Renal cortex interstitium (tissue), 11 donors: ENCODE results near the gene SMAD7. TPM values are rescaled to one million over a fixed set of nuclear protein-coding genes. Genes with fewer than 3 reads are reported as not detected.

ENCODE experiments used
- DNase-seq, 11 donors: peaks; one replicate each; pipeline ENCODE4 v3.0.0-alpha.2; 2013; ENCODE audit warnings: low read depth in 9 of 11, low spot score in 4 of 11; ENCODE audit errors: extremely low read depth in 1 of 11
- polyA plus RNA-seq, 3 donors: library from polyadenylated mRNA; unstranded; fragments of 120-200 nt; gene quantifications; one replicate each; pipeline ENCODE4 v1.2.1, GENCODE V29; 2013; ENCODE audit not compliant: insufficient read length in 3 of 3

Gene SMAD7
- polyA plus RNA-seq, 3 donors: 60.7 to 71.0 (median 64.2) TPM

DNA sequence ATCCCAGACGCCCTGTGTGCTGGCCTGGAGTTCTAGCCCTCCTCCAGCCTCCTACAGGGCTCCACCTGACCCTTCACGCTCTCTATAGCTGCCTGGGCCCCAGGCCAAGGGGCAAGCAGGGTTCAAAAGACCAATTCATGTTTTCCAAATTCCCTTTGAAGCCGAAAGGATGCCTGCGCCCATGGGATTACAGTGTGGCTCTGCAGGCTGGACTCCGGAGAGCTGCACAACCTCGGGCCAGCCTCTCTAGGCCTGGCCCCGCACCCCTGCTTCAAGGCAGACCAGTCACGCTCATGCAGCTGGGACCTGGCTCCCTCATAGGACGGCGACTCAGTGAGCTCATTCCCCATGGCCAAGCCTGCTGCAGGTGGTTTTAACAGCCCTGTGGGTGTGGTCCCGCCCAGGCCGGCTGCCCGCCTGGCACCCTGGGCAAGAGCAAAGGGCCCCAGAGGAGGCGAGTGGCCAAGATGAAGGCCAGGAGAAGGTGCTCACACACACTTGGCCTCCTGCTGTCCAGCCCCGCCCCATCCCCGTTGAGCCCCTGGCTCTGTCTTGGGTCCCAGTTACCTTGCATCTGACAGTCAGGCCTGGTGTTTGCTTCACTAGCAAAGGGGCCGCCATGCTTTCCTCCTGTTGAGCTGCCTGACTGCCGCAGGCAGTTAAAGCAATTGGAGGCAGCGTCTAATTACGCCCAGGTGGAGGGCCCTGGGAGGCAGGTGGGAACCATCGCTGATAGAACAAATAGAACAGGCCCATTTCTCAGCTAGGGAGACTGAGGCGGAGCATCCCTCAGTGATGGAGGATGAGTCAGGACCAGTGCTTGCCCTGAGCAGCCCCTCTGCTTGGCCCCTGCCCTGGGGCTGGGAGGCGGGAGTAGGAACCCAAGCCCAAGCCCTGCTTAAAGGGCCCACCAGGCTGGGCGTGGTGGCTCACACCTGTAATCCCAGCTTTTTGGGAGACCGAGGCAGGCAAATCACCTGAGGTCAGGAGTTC lies 56.9 kb downstream of the SMAD7 start:
- no peak for DNase-seq

DNA sequence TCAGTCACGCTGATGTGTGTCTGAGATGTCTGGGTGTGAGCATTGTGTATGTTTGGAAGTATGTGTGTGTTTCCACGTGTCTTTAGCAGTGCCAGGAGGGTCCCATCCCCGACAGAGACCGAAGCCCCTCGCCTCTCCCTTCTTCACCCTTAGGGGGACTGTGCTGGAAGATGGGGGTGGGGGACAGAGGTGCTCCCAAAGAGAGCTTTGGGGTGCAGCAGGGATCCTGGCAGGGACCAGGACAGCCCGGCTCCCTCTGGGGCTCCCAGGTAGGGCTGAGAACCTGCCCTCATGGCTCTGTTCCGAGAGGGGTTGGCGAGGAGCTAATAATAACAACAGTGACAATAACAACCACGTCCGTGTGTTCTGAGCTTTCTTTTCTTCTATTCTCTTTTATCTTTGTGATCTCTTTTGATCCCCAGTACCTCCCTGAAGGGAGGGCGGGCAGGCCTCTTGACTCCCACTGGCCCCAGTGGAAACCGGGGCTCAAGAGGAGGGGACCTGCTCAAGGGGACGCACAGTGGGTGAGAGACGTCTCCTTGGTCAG lies 57.6 kb downstream of the SMAD7 start:
- no peak for DNase-seq

DNA sequence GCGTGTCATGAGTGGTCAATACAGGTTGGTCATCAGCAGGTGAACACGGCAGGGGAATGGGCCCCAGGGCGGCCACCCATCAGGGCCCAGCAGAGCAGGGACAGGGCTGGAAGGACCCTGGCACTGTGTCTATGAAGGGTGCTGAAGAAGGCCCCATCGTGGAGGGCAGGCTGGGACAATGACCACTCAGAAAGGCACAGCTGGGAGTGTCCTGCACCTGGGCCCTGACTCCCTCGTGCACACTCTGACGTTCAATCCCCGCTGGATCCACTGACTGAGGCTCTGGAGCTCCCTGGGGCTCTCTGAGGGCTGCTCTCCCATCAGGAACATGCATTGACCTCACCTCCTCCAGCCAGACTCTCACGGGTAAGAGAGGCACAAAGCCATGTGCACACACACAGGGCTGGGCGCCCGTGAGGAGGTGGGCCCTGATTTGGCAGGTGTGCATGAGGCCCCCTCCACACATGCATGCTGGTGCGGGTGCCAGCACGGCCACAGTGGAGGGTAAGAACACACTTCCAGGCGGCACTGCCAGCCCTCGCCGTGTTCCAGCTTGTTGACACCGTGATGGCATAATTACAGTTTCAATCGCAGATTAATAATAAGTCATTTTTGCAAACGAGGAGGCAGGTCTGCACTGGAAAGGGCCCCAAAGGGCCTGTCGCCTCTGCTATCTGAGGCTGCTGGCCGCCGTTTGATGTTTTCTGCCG lies 58.5 kb downstream of the SMAD7 start:
- DNase-seq: no peak

DNA sequence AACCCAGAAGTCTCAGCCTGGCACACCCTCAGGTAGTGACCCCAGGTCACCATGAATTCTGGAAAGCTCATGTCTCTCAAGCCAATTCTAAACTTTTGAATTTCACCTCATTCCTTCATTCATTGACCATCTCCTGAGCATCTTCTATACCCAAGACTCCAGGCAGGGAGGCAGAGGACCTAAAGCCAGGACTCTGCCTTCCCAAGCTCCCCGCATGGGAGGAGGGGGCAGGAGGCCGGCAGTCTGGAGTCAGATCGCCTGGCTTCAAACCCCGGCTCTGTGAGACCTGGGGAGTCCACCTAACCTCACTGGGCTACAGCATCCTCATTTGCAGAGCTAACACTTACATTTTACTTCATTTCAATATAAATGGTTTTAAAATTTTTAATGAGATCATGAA lies 59.0 kb downstream of the SMAD7 start:
- no peak for DNase-seq

DNA sequence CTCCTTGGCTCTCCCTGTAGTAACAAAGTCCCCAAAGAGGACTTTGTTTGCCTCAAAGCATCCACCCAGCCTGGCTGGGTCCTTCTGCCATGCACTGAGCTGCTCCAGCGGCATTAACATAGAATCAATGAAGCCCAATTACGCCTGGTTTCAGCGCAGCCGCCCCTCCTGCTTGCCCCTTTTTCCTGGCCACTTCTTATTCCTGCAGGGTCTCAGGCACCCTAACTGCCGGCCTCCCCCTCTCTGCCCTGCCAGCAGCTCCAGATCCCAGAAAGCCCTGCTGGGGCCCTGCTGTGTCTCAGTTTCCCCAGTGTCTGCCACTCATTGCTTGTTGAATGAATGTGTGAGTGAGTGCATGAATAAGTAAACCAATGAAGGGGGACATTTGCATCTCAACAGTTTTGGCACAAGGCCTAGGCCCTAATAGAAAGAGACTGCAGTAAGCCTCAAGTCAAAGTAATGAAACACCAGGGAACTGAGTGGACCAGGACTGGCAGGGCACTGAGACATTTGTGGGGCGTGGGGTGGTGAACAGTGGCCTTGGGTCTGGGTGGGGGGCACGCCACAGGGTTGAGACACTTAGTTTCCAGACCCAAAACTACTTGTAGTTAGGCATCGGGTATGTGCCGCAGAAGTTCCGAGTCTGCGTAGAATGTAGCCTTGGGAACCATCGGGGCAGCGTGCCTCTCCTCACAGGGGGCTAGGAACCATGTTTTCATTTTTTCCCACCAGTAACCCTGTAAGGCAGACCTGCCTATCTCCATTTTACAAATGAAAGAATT lies 60.6 kb downstream of the SMAD7 start:
- DNase-seq: no peak

DNA sequence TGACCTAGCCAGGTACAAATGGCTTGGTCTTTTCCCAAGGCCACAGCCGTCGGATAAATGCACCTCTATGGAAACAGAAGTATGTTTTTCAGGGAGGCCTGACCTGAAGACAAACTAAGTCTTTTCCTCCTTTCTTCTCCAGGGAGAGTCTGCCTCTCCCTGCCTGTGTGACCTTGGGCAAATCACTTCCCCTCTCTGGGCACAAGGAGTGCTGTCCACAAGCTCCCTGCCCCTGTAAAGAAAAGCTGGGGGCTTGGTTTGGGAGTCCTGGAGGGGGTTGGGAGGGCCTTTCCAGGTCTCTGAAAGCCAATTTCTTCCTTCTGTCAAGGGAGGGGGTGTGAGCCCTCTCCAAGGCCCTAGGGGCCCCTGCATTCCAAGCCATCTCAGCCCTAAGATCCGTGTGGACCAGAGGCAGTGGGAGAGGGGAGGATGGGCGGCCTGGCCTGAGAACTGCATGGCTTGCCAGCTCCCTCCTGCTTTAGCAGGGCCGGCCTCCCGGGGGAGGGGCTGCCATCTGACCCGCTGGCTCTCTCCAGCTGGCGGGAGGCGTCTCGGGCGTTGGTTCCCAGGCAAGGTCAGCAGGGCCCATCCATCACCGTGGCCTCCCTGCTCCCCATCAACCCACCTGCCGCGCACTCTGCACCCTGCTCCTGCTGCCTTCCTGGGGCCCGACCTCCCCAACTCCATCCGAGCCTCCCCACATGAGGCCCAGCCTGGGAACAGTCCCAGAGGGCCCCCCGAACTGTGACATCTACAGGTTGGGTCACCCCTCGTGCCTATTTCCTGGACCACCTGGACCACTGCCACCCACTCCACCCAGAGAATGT lies 61.4 kb downstream of the SMAD7 start:
- peak in 6 of 11 donors; percentile 59 to 67 (median 64) for DNase-seq

DNA sequence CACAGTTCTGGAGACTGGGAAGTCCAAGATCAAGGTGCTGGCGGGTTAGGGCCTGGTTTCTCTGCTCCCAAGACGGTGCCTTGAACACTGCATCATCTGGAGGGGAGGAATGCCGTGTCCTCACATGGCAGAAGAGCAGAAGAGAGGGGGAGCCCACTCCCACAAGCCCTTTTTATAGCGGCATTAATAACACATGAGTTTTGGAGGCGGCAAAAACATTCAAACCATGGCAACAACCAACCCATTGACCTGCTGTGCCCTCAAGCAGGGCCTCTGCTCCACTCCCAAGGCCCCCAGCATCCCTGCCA lies 62.0 kb downstream of the SMAD7 start:
- DNase-seq: no peak

DNA sequence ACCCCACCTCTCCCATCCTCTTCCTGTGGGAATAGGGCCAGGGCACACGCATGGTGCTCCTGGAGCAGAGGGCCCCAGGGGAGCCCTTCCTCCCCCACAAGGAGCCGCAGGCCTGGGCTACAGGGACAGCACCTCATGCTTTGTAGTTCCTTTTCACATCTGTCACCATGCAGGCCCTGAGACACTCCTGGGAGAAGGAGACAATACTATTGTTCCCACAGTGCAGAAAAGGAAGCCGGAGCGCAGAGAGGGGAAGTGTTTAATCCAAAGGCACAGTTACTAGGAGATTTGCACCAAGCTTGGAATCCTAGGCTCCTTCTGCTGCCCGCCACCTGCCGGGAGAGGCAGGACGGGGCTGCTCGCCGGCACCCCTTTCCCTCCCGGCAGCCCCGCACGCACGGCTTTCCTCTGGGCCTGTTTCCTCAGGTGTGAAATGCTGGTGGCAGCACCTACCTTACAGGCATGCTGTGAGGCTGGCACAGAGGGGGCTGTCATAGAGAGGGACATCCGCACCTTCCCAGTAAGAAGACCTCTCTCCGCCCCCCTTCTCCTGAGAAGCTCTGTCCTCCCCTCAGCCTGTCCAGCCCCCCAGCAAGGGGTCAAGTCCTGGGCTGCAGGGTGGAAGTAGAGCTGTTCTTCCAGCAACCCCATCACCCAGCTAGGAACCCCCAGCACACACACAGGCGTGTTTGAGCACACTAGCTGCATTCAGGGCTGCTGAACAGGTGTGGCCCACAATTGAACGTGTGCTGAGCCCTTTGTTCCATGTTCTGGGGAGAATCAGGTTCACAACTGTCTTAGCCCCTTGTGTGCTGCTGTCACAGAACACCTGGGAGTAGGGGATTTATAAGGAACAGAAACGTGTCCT lies 62.6 kb downstream of the SMAD7 start:
- DNase-seq: no peak

DNA sequence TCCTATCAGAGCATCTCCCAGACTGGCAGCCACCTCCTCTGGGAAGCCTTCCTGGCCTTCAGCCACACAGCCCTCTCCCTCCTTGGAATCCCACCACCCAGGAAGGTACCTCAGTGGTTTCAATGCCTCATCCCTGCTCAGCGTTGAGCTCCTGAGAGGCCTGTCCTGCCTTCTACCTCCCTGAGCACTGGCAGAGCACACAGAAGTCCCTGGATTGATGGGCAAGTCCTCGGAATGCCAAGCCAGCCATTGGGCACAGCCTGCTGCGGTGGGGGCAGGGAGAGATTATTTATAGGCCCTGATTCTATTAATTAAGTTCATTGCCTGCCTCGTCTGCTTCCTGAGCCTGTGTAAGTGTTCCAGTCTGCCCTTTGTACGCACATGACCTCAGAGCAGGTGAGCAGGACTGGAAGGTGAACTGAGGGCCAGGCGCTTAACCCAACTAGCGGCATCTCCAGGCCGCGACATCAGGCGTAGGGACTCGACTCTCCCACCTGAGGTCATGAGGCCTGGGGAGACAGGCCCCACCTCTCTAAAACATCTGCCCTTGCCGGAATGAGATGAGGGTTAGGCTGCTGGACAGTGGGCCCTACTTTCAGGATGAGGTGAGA lies 63.4 kb downstream of the SMAD7 start:
- no peak for DNase-seq

DNA sequence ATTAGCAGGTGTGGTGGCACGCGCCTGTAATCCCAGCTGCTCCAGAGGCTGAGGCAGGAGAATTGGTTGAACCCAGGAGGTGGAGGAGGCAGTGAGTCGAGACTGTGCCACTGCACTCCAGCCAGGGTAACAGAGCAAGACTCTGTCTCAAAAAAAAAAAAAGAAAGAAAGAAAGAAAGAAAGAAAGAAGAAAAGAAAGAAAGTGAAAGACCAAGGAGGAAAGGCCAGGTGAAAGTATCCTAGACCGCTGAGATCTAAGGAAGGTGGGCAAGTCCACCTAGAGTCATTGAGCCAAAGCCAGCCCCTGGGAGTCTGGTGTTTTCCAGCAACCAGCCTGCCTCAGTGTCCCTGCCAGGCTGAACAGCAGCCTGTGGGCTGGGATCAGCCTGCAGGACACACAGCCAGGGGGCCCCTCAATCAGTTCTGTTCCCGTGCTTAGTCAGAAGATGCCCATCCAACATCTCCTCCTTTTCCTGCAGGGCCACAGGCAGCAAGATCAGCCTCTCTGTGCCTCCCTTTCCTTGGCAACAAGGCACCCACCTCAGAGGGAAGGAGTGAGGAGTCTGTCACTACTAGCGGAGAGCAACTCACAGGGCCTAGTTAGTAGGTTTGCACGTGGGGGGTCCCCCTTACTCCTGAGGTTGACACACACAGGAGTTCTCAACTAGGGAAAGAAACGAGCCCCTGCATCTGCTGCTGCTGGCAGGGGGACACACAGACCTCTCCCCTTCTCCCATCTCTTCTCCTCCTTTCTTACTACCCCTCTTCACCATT lies 64.1 kb downstream of the SMAD7 start:
- no peak for DNase-seq

DNA sequence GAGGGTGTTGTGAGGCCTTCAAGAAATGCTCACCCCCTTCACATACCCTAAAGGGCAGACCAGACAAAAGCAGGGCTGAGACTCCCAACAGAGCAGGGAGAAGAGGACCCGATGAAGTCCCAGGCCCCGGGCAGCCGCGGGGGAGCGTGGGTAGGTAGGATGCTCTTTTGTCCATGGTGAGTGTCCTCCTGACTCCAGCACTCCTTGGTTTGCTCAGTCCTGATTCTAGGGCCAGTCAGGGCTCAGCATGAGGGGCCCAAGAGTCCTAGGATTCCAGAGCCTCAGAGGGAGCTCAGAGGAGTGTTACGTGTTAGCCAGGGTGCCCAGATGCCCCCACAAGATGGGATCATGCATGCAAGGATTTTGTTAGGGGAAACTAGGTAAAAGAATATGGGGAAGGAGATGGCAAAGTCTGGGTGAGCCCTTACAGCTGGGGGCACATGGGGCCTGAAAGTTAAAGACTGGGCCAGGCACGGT lies 64.8 kb downstream of the SMAD7 start:
- no peak for DNase-seq

DNA sequence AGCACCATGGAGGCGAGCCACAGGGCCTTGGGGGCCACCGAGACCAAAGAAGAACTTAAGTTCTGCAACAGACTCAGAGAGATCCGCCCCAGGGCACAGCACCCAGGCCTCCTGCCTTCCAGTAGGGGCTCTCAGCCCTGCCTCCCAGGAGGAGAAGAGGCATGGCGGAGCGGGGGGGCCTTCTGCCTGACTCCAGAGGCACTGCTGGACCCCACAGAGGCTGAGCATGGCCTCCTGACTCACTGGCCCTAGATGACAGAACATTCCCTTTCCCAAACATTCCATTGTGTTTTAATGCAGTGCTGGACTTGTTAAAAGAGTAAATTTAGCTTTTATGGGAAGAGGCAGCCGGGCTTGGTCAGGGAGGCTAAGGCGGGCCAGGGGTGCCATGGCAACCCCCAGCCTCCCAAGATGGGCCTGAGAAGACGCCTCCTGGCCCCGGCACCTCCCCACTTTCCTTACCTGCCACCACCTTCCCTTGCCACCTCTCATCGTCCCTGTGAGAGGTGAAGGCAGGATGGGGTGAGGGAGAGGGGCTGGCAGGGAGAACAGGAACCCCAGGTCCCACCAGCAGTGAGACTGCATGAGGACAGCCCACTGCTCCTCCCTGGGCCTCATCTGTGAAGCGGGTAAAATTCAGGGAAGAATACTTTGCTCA lies 65.4 kb downstream of the SMAD7 start:
- DNase-seq: peak in 1 of 11 donors; percentile 54

DNA sequence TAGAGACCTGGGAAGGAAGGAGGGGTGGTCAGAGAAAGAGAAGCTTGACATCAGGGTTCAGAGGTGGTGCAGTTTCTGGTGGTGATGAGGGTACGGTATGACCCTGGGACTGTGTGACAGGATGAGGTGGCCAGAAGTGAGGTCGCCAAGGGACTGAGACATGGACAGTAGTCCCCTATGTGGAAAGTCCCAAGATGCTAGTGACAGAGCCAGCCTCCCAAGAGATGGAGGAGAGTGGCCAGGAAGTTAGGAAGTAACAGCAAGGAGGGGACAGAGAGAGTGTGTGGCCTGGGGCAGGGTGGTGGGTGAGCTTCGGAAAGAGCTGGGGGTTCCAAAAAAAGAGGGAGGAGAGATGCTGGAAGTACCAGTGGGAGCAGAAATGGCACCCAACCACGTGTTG lies 66.0 kb downstream of the SMAD7 start:
- DNase-seq: no peak

DNA sequence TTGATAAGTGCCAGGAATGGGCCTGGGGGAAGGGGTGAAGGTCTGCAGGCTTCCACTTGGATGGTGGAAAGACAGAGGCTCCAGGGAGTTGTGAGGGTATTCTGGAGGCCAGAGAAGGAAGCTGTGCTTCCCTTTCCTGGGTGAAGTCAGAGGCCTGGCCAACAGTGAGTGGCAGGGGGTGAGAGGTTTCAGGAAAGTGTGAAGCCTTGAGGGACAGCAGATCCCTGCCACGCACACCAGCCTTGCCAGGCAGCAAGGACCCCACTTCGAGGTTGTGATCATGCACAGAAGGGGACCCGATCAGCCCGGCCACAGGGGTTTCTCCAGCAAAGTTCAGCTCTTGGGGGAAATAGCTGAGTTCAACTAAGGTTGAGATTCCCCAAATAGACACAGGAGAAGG lies 66.5 kb downstream of the SMAD7 start:
- no peak for DNase-seq

DNA sequence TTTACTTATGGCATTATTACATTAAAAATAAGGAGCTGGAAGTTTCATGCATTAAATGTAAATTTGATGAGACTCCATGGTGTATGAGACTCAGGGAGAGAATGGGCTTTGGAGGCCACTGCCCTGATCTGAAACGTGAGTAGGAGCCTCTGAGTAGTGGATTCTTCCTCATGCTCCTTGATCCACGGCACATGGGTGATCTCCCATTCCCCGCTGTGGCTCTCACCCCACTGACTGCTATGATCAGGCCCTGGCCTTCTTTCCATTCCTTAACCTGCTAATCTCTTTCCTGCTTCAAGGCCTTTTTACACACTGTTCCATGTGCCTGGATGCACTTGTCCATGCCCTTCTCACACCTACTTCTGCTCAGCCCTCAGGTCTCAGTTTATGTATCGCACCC lies 68.4 kb downstream of the SMAD7 start:
- DNase-seq: no peak

DNA sequence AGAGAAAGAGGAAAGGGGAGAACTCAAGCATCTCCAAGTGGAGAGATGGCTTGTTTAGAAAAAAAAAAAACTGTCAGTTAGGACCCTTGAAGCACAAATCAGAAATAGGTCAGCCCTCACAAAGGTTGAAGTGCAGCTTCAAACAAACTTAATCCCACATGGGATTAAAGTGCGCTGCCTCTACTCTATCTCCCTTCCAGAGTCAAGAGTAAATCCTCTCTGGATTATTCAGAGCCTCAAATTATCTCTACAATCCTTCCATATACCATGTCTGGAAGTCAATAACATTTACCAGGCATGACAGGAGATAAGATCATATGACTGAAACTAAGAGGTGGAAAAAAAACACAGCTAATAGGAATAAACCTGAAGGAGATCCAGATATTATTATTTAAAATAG lies 69.8 kb downstream of the SMAD7 start:
- no peak for DNase-seq
